Adipose tissue (tissue), 3 donors: Measurements from ENCODE around the gene CYP46A1. TPM values are rescaled to one million over a fixed set of nuclear protein-coding genes. Genes with fewer than 3 reads are reported as not detected.

Experiments
- H3K27ac ChIP-seq: one replicate; pipeline ENCODE4 v1.5.1; 2013; ENCODE audit warnings: low read depth, low read length
- WGBS, 3 donors: extraction: QIAGEN DNeasy Blood & Tissue Kit; methylation state at CpG; one replicate each; pipeline ENCODE4 v1.1.7; 2013; 5-methylcytosine and 5-hydroxymethylcytosine counted together
- polyA plus RNA-seq, 3 donors: library from polyadenylated mRNA; stranded (reverse); fragments of 200-250 nt; gene quantifications; one replicate each; pipeline ENCODE4 v1.2.3, GENCODE V29; 2013
- donor health status: healthy with polysubstance abuse.
- donor health status: Bipolar disorder and iron deficiency.
- donor health status: healthy.

The CYP46A1 gene
- polyA plus RNA-seq, 3 donors: 0.84 to 1.6 (median 0.91) TPM

GRCh38 chr14:99670361-99671234, 13.5 kb upstream of the CYP46A1 start:
- WGBS, 3 donors: 72 to 78% (median 76%) methylated on average over 14 of the region's 14 CpGs
- H3K27ac ChIP-seq: no peak overlapping the region

GRCh38 chr14:99671235-99672224, 12.6 kb upstream of the CYP46A1 start:
- 68 to 77% (median 76%) methylated on average over 20 of the region's 20 CpGs for WGBS, 3 donors

GRCh38 chr14:99672506-99673304, 11.4 kb upstream of the CYP46A1 start:
- 73 to 85% (median 79%) methylated on average over 11 of the region's 11 CpGs for WGBS, 3 donors
- H3K27ac ChIP-seq: no peak overlapping the region

More at GRCh38 chr14:99671235-99672224, 12.6 kb upstream of the CYP46A1 start:
- H3K27ac ChIP-seq: no peak overlapping the region

GRCh38 chr14:99673305-99674063, 10.6 kb upstream of the CYP46A1 start:
- 76 to 83% (median 82%) methylated on average over 6 to 8 of the region's 8 CpGs for WGBS, 3 donors
- no peak overlapping the region for H3K27ac ChIP-seq

- H3K27ac ChIP-seq: no peak overlapping the region
- WGBS, 3 donors: 89 to 94% (median 94%) methylated on average over 9 of the region's 9 CpGs
Measured at GRCh38 chr14:99674064-99674650, 9.9 kb upstream of the CYP46A1 start.

GRCh38 chr14:99674776-99675381, 9.2 kb upstream of the CYP46A1 start:
- WGBS, 3 donors: 46 to 64% (median 58%) methylated on average over 41 to 60 of the region's 60 CpGs
- no peak overlapping the region for H3K27ac ChIP-seq

GRCh38 chr14:99675382-99675835, 8.7 kb upstream of the CYP46A1 start:
- H3K27ac ChIP-seq: no peak overlapping the region
- 49 to 64% (median 57%) methylated on average over 36 to 42 of the region's 42 CpGs for WGBS, 3 donors

DNA sequence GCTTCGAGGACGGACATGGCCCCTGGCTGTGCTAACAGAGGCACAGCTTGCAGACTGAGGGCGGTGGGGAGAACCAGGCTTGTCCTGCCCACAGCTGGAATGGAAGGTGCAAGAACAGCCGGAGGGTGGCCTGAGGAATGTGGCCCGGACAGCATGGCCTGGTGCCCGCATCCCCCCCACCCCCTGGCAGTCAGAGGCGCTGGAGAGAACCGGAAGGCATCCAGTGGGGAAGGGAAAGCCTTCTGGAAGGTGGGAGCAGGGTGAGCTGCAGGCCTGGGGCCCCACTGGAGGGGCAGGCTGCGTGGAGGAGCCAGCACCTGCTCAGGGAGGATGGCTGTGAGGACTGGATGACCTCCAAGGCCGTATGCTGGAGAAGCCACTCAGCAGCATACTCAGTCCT, 8.1 kb upstream of the CYP46A1 start:
- 34 to 62% (median 60%) methylated on average over 9 to 10 of the region's 10 CpGs for WGBS, 3 donors
- no peak overlapping the region for H3K27ac ChIP-seq

GRCh38 chr14:99676657-99677056, 7.4 kb upstream of the CYP46A1 start:
- WGBS, 3 donors: 67 to 73% (median 73%) methylated on average over 8 of the region's 8 CpGs
- no peak overlapping the region for H3K27ac ChIP-seq

DNA sequence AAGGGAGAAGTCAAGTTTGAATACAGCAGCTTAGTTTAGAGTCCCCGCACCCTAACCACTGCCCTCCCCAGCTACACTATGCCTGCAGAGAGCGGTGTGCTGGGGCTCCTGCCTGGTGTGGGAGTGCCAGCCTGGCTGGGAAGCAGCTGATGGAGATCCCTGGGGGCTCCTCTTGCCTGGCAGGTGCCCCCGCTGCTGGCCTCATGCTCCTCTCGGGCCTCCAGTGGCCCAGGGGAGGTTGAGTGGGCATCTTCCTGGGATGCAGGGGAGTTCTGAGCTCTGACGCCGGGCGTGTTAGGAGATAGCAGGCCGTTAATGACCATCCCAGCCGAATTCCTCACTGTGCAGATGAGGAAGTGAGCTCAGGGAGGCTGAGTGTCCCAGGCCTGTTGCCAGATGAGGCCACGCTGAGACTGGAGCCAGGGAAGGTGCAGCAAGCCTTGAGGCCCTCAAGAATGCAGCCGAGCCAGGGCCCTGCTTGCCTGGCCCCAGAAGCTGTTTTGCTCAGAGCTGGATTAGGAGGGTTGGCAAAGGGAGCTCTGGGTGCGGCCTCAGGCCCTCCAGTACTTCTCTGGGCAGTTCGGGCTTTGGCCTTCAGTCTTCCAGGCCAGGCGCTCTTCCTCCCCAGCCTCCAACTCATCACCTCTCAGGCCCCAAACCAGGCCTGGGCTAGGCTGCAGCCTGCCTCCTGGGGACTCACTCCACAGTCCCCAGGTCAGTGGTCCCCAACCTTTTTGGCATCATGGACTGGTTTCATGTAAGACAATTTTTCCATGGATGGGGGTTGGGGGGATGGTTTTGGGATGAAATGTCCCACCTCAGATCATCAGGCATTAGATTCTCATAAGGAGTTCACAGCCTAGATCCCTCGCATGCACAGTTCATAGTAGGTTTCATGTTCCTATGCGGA, 6.6 kb upstream of the CYP46A1 start:
- 76 to 93% (median 80%) methylated on average over 16 of the region's 16 CpGs for WGBS, 3 donors
- H3K27ac ChIP-seq: no peak overlapping the region

- WGBS, 3 donors: 94 to 98% (median 95%) methylated on average over 6 of the region's 6 CpGs
- no peak overlapping the region for H3K27ac ChIP-seq
Measured at GRCh38 chr14:99678198-99678597, 5.9 kb upstream of the CYP46A1 start.

DNA sequence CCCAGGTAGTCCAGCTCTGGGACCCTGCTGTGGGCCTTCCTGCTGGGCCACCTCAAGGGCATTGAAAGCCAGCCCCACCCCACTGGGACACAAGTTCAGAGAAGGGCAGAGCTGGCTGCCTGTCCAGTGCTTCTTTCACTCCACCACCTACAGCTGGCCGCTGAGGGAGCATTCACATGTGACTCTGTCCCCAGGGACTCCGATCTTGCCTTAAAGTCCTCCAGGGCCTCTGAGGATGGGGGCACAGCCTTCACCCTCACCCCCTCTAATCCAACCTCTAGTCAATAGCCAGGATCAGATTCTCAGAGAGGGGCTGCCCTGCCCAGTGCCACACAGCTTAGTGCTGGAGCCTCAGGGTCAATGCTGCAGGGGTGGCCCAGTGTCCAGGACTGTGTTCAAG, 5.0 kb upstream of the CYP46A1 start:
- WGBS, 3 donors: 86 to 93% (median 90%) methylated on average over 2 of the region's 2 CpGs
- no peak overlapping the region for H3K27ac ChIP-seq

- no peak overlapping the region for H3K27ac ChIP-seq
- 76 to 78% (median 78%) methylated on average over 8 of the region's 8 CpGs for WGBS, 3 donors
Measured at GRCh38 chr14:99679543-99679942, 4.6 kb upstream of the CYP46A1 start.

DNA sequence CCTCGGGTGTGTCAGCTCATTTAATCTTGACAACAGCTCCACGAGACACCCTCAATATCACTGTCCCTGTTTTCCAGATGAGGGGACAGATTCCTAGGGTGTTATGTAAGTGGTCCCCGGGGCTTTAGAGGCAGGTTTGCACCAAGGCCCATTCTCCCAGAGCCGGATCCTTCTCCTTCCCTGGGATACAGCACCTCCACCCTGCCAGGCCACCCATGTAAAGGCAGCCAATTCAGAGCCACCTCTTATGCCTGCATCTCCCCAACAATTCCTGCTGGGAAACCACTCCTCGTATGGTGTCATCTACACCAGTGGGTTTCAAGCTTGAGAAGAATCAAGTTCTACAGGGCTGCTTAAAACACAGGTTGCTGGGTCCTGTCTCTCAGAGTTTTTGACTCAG, 4.1 kb upstream of the CYP46A1 start:
- 62 to 75% (median 66%) methylated on average over 5 of the region's 5 CpGs for WGBS, 3 donors
- no peak overlapping the region for H3K27ac ChIP-seq

DNA sequence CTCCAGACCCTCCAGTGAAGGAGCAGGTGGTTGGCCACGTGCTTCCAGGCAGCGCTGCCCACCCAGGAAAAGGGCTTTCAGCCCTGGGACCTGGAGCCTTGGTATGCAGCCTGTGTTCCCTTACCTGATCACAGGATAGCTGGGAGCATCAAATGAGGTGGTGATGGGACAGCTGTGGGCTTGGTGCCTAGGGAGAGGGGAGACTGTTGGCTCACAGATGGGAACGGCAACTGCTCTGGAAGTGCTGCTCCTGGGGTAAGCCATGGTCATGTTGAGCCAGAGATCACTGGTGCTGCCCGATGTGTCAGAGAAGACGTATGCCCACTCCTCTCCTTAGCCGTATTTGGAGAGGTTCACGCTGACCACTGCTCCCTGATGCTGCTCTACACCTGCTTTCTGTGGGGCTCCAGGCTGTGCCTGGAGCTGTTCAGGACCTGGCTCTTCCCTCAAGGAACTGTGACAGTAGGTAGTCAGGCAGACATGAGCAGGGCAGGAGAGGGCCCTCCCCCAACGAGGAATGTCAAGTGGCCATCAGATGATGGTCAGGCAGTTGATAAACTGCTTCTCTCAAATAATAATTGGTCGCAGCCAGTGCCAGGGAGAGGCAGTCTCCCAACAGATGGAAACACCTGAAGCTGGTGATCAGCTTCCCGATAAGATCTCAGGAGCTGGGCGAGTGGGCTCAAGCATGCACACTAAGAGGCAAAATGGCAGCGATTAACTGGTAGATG, 2.8 kb upstream of the CYP46A1 start:
- 65 to 79% (median 76%) methylated on average over 12 of the region's 12 CpGs for WGBS, 3 donors

More for the DNA sequence above, 2.8 kb upstream of the CYP46A1 start:
- H3K27ac ChIP-seq: no peak overlapping the region
